PFSK-1 (cell line): Measurements from ENCODE around the gene FSTL4.

ENCODE experiments used
- FOXP2 ChIP-seq: optimal IDR thresholded peaks from 2 replicates; pipeline ENCODE3; 2011; ENCODE audit warnings: borderline replicate concordance, control low read depth, inconsistent platforms; ENCODE audit not compliant: insufficient read depth; ENCODE audit errors: extremely low read length, extremely low read depth
- POLR2AphosphoS5 ChIP-seq: IDR thresholded peaks from 2 replicates; pipeline ENCODE4 v1.6.1; 2012; ENCODE audit warnings: low read depth, mild to moderate bottlenecking, control low read depth, low read length, moderate library complexity
- SIN3A ChIP-seq: IDR thresholded peaks from 2 replicates; pipeline ENCODE4 v1.6.1; 2012; ENCODE audit warnings: mild to moderate bottlenecking, low read length, moderate library complexity, borderline replicate concordance; ENCODE audit not compliant: insufficient read depth
- TAF1 ChIP-seq: IDR thresholded peaks from 2 replicates; pipeline ENCODE4 v1.6.1; 2012; ENCODE audit warnings: low read length, control low read depth, borderline replicate concordance; ENCODE audit not compliant: insufficient read depth
- TF ChIP-seq, protein P1 (sequence below), 2 experiments: IDR thresholded peaks; 2 replicates each; pipeline versions ENCODE4 v1.6.1 to v1.8.0; 2011 to 2012; ENCODE audit warnings: low read depth in 2 of 2, low read length in 2 of 2, control low read depth in 1 of 2, inconsistent platforms in 1 of 2, mild to moderate bottlenecking in 1 of 2, moderate library complexity in 1 of 2; ENCODE audit not compliant: insufficient read depth in 1 of 2

FSTL4 gene

DNA sequence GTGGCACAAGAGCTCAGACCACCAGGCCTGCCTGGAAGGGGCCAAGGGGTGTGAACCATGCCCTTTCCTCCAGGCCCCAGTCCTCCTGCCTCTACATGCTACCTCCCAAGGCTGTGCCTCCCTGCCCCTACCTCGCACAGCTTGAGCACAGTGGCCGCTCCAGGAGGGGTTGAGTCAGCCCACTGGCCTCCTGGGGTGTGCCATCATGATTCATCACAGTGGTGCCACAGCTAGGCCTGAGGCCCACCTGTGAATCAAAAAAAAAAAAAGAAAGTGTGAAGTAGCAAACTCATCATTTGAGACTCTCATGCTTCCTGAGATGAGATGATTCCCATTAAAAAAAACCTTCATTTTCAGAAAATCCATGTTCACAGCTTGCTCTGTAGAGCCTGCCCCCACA, 320.0 kb downstream of the FSTL4 start:
- TF ChIP-seq POLR2AphosphoS5, result no peak
- no peak for TF ChIP-seq SIN3A
- TF ChIP-seq FOXP2, result no peak
- TF ChIP-seq, protein P1, sequence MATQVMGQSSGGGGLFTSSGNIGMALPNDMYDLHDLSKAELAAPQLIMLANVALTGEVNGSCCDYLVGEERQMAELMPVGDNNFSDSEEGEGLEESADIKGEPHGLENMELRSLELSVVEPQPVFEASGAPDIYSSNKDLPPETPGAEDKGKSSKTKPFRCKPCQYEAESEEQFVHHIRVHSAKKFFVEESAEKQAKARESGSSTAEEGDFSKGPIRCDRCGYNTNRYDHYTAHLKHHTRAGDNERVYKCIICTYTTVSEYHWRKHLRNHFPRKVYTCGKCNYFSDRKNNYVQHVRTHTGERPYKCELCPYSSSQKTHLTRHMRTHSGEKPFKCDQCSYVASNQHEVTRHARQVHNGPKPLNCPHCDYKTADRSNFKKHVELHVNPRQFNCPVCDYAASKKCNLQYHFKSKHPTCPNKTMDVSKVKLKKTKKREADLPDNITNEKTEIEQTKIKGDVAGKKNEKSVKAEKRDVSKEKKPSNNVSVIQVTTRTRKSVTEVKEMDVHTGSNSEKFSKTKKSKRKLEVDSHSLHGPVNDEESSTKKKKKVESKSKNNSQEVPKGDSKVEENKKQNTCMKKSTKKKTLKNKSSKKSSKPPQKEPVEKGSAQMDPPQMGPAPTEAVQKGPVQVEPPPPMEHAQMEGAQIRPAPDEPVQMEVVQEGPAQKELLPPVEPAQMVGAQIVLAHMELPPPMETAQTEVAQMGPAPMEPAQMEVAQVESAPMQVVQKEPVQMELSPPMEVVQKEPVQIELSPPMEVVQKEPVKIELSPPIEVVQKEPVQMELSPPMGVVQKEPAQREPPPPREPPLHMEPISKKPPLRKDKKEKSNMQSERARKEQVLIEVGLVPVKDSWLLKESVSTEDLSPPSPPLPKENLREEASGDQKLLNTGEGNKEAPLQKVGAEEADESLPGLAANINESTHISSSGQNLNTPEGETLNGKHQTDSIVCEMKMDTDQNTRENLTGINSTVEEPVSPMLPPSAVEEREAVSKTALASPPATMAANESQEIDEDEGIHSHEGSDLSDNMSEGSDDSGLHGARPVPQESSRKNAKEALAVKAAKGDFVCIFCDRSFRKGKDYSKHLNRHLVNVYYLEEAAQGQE (IDR thresholded peaks at IDR 0.05; ENCODE audit: insufficient read depth in 1 of 2, low read depth in 2 of 2, low read length in 2 of 2), result no peak
- TF ChIP-seq TAF1, result no peak

DNA sequence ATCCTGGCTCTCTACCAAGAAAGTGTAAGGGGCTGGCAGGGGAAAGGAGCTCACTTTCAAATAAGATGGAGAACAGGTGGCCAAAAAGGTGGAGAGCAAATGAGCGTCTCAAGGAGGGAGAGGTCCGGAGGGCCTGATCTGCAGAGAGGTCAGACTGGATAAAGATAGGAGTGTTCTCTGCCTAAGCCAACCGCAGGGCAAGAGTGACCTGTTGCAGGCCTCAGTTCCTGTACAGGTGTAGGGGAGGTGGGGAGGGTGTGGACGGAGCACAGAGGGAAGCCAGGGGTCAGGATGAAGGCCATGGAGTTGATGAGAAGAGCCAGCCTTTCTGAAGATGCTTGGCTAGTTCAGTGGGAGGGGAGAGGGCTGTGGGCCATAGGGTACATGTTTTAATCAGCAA, 320.8 kb downstream of the FSTL4 start:
- TF ChIP-seq FOXP2 (no peak), TAF1 (no peak), POLR2AphosphoS5 (no peak), SIN3A (no peak)
- TF ChIP-seq, protein P1 (IDR thresholded peaks at IDR 0.05; ENCODE audit: insufficient read depth in 1 of 2, low read depth in 2 of 2, low read length in 2 of 2), result no peak

DNA sequence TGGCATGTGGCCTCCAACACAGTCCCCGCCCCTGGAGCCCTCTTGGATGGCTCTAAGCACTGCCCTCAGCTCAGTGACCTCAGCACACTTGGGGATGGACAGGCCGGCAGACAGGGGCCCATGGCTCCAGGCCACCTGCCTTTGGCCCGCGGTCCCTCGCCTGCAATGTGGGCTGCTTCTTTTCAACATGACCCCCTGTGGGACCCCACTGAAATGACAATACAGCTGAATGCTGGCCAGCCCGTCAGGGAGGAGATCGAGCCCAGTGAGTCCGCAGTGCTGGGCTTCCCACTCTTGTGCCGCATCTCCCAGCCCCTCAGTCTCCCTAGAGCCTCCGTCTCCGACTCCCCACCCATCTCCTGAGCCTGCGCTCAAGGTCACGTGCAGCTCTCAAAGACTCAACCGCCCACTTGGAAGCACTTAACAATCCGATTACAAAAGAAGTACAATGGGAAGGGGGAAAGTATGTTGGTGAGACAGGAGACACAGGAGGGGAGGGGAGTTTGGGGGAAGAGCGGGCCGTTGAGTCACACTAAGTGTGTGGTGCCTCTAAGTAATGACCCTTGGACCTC, 321.6 kb downstream of the FSTL4 start:
- no peak for TF ChIP-seq FOXP2
- TF ChIP-seq, protein P1 (IDR thresholded peaks at IDR 0.05; ENCODE audit: insufficient read depth in 1 of 2, low read depth in 2 of 2, low read length in 2 of 2), result no peak
- TF ChIP-seq TAF1, result no peak

DNA sequence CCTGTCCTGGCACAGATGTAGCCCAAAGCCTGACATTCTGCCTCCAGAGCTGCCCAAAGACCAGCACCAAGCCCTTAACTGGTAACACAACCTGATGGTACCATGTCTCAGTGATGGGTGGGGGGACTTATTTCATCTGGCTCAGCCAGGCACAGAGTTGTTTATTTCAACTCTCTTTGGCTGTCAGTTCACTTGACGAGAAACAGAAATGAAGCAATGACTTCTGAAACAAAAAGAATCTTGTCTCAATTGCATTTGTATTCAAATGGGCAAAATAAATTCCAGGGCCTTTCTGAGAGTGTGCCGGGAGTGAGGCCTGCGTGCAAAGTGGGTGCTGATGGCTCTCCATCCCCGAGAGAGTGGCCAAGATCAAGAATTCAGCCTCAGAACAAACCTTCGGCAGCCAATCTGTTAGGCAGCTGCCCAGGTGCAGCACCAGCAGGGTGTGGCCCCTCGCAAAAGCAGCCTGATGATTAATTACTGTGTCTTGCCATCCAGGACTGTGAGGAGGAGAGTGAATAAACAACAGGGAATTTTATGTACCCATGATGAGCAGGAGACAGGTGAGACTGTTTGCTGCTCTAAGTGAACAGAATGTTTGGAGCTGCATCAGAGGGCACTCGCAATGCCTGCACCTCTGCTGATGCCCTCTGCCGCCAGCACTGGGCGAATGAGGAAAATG, 322.5 kb downstream of the FSTL4 start:
- TF ChIP-seq TAF1 (no peak), FOXP2 (no peak), SIN3A (no peak), POLR2AphosphoS5 (no peak)
- TF ChIP-seq, protein P1 (IDR thresholded peaks at IDR 0.05; ENCODE audit: insufficient read depth in 1 of 2, low read depth in 2 of 2, low read length in 2 of 2), result no peak

DNA sequence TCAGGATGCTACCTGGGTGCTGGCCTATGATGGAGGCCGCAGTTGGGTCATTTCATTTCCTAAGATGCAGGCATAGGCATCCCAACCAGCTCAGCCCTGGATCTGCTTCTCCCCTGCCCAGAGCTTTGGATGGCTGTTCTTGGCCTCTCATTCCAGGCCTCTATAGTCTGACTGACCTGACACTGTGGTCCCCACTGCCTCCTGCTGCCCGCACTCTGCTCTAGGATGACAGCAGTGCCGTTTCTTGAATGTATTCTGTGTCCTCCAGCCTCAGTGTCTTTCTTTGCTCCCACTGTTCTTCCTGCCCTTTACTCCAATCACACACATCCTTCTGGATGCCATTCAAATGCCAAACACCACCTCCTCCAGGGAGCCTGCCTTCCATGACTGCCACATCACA, 324.8 kb downstream of the FSTL4 start:
- no peak for TF ChIP-seq FOXP2
- TF ChIP-seq SIN3A, result no peak
- TF ChIP-seq TAF1, result no peak
- no peak for TF ChIP-seq POLR2AphosphoS5
- TF ChIP-seq, protein P1 (IDR thresholded peaks at IDR 0.05; ENCODE audit: insufficient read depth in 1 of 2, low read depth in 2 of 2, low read length in 2 of 2), result no peak
